Ascending aorta (tissue), 2 donors: ENCODE measurements around the gene INTS2. TPM values are rescaled to one million over a fixed set of nuclear protein-coding genes. Genes with fewer than 3 reads are reported as not detected.

Source experiments
- DNase-seq, 2 donors: peaks; one replicate each; pipeline ENCODE4 v3.0.0-alpha.2; 2019; ENCODE audit warnings: low spot score in 2 of 2
- H3K27ac ChIP-seq, 2 donors: fragments of 200-600 bp; sonication (generic); one replicate each; pipeline ENCODE4 v1.5.1; 2016 to 2017; ENCODE audit warnings: mild to moderate bottlenecking in 1 of 2
- H3K27me3 ChIP-seq: fragments of 200-600 bp; sonication (generic); one replicate; pipeline ENCODE4 v1.5.1; 2017
- H3K36me3 ChIP-seq, 2 donors: fragments of 200-600 bp; sonication (generic); one replicate each; pipeline ENCODE4 v1.5.1; 2016
- H3K4me1 ChIP-seq, 2 donors: fragments of 200-600 bp; sonication (generic); one replicate each; pipeline ENCODE4 v1.5.1; 2016 to 2017; ENCODE audit warnings: mild to moderate bottlenecking in 1 of 2
- H3K4me3 ChIP-seq, 2 donors: fragments of 200-600 bp; sonication (generic); one replicate each; pipeline ENCODE4 v1.5.1; 2016 to 2017; ENCODE audit warnings: mild to moderate bottlenecking in 1 of 2
- H3K9me3 ChIP-seq, 2 donors: fragments of 200-600 bp; sonication (generic); one replicate each; pipeline ENCODE4 v1.5.1; 2016
- intact Hi-C: fragments of 100-400 bp; cut with DNase I; formaldehyde crosslinking; loops from one replicate; pipeline ENCODE4 v1.15.1; 2023
- total RNA-seq: library from RNA; depleted of rRNA; stranded (reverse); fragments of >200 nt; gene quantifications from one replicate; pipeline ENCODE4 v1.1.0, GENCODE V29; 2016
- TF ChIP-seq, protein P1 (sequence below), 3 experiments: fragments of 200-600 bp in 2 of 3; fragments of 450-650 bp in 1 of 3; sonication (generic) in 2 of 3; IDR thresholded peaks; one replicate each; pipeline ENCODE4 v1.5.1; 2016 to 2019; ENCODE audit warnings: antibody characterized with exemption in 3 of 3, mild to moderate bottlenecking in 1 of 3, moderate library complexity in 1 of 3

INTS2 gene, protein sequence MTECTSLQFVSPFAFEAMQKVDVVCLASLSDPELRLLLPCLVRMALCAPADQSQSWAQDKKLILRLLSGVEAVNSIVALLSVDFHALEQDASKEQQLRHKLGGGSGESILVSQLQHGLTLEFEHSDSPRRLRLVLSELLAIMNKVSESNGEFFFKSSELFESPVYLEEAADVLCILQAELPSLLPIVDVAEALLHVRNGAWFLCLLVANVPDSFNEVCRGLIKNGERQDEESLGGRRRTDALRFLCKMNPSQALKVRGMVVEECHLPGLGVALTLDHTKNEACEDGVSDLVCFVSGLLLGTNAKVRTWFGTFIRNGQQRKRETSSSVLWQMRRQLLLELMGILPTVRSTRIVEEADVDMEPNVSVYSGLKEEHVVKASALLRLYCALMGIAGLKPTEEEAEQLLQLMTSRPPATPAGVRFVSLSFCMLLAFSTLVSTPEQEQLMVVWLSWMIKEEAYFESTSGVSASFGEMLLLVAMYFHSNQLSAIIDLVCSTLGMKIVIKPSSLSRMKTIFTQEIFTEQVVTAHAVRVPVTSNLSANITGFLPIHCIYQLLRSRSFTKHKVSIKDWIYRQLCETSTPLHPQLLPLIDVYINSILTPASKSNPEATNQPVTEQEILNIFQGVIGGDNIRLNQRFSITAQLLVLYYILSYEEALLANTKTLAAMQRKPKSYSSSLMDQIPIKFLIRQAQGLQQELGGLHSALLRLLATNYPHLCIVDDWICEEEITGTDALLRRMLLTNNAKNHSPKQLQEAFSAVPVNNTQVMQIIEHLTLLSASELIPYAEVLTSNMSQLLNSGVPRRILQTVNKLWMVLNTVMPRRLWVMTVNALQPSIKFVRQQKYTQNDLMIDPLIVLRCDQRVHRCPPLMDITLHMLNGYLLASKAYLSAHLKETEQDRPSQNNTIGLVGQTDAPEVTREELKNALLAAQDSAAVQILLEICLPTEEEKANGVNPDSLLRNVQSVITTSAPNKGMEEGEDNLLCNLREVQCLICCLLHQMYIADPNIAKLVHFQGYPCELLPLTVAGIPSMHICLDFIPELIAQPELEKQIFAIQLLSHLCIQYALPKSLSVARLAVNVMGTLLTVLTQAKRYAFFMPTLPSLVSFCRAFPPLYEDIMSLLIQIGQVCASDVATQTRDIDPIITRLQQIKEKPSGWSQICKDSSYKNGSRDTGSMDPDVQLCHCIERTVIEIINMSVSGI
- 2.2 TPM for total RNA-seq

DNA sequence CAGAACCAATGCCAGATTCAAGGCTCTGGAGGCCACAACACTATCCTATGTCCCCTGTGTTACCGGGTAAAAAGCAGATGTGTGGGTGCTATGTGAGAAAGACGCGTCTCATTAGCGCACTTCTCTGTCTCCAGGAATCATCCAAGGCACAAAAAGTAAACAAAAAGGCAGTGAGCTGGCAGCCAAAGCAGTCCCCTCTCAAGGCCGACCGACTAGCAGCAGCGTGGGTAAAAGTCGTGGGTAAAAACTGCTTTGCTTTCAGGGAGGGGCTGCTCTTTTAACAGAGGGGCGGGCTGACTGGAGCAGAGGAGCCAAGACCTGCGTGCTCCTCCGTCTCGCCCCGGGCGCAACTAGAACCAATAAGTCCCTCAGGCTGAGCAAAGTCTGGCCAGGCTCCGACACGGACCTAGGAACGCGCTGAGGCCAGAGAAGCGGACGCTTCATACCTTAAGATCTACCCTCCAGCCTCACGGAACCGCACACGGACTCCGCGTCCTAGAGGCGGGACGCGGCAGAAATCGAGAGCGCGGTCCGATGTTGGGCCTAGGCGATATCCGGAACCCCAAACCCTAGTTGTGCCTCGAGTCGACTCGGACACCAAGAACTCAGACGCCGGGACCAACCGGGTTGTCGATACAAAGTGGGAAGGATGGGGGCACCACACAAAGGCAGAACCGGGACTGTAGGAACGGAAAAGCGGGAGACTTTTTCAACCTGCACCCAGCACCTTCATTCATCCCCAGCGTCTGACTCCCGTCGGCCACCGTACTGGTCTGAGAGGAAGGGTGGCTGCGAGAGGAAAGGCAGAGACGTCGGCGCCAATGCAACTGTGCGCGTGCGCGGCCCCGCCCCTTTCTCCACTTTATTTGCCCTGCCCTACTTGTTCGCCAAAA lies at the start of gene INTS2:
Gene INTS2 (minus strand): TSS at position 775 of the 893 bp plus-strand sequence. CDS start 1,338 bp downstream, outside the sequence.
- H3K9me3 ChIP-seq: no peaks in the 10 kb centered on the region
- H3K4me3 ChIP-seq: peak within 1 kb of the TSS; percentile 80 to 85
- intact Hi-C loops: loop anchor here (1.0 to 5.0 kb wide), 3 partner anchors 64 to 525 kb away; partner anchors contain the start of gene BRIP1
- TF ChIP-seq, protein P1, sequence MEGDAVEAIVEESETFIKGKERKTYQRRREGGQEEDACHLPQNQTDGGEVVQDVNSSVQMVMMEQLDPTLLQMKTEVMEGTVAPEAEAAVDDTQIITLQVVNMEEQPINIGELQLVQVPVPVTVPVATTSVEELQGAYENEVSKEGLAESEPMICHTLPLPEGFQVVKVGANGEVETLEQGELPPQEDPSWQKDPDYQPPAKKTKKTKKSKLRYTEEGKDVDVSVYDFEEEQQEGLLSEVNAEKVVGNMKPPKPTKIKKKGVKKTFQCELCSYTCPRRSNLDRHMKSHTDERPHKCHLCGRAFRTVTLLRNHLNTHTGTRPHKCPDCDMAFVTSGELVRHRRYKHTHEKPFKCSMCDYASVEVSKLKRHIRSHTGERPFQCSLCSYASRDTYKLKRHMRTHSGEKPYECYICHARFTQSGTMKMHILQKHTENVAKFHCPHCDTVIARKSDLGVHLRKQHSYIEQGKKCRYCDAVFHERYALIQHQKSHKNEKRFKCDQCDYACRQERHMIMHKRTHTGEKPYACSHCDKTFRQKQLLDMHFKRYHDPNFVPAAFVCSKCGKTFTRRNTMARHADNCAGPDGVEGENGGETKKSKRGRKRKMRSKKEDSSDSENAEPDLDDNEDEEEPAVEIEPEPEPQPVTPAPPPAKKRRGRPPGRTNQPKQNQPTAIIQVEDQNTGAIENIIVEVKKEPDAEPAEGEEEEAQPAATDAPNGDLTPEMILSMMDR (IDR thresholded peaks at IDR 0.05): no peak
- peak within 1 kb of the TSS; percentile 90 to 93 for H3K27ac ChIP-seq
- peaks cover 0 to 9% of the 10 kb centered on the region in 2 donors for H3K4me1 ChIP-seq
- DNase-seq: peak; percentile 82 to 98
- H3K36me3 ChIP-seq: peaks cover 0 to 9% of the 10 kb centered on the region in 2 donors
- H3K27me3 ChIP-seq: no peaks in the 10 kb centered on the region

DNA sequence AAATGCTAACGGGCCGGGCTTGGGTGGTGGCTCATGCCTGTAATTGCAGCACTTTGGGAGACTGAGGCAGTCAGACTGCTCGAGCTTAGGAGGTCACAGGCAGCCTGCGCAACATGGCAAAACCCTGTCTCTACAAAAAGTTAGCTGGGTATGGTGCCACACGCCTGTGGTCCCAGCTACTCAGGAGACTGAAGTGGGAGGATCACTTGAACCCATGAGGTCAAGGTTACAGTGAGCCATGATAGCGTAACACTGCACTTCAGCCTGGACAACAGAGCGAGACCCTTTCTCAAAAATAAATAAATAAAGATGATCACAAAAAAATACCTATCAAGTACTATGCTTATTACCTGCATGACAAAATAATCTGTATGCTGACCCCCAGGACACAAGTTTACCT lies 46.3 kb upstream of the INTS2 start:
- peaks cover 21 to 33% of the 10 kb centered on the region in 2 donors for H3K36me3 ChIP-seq
- TF ChIP-seq, protein P1 (IDR thresholded peaks at IDR 0.05): no peak
- H3K4me3 ChIP-seq: no peak overlapping the region
- intact Hi-C loops: no loop called here
- no peak overlapping the region for H3K27ac ChIP-seq
- H3K27me3 ChIP-seq: no peaks in the 10 kb centered on the region
- H3K9me3 ChIP-seq: no peaks in the 10 kb centered on the region
- no peak for DNase-seq
- no peaks in the 10 kb centered on the region for H3K4me1 ChIP-seq

DNA sequence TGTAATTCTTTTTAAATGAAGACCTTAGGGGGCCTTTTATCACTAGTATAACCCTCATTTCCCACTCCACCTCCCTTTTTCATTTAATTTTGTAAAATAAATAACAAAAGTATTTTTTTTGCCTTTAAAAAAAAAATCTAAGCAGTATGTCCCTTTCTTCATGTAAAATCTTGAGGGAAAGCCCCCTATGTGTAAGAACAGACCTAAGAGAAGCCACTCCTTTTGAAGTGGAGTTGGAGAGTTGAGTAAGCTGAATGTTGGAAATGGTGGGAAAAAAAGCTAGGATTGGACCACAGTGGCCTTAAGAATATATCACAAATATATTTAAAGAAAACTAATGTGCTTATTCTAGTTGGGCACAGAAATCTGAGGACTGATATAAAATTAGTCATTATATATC lies 44.5 kb upstream of the INTS2 start:
- Histone ChIP-seq H3K27me3 (no peaks in the 10 kb centered on the region), H3K4me3 (no peak overlapping the region), H3K27ac (no peak overlapping the region), H3K36me3 (peaks cover 36 to 49% of the 10 kb centered on the region in 2 donors), H3K9me3 (no peaks in the 10 kb centered on the region), H3K4me1 (no peaks in the 10 kb centered on the region)
- no peak for DNase-seq
- intact Hi-C loops: no loop called here
- TF ChIP-seq, protein P1 (IDR thresholded peaks at IDR 0.05): no peak

DNA sequence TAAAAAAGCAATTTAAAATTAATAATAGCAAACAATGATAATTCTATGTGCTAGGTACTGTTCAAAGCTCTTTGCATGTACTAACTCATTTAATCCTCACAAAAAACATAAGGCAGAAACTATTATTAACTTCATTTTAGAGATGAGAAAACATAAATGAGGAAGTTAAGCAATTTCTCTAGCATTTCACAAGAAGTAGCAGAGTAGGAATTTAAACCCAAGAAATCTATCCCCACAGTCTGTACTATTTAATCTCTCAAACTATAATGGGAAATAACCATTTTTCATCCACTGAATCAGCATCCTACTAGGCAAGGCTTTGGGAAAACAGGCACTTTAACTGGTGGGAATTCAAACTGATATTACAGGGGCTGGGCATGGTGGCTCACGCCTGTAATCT lies 42.2 kb upstream of the INTS2 start:
- no peak overlapping the region for H3K4me3 ChIP-seq
- H3K36me3 ChIP-seq: peaks cover 49 to 61% of the 10 kb centered on the region in 2 donors
- intact Hi-C loops: no loop called here
- no peak overlapping the region for H3K27ac ChIP-seq
- no peaks in the 10 kb centered on the region for H3K4me1 ChIP-seq
- no peak for DNase-seq
- TF ChIP-seq, protein P1 (IDR thresholded peaks at IDR 0.05): no peak
- H3K9me3 ChIP-seq: no peaks in the 10 kb centered on the region
- H3K27me3 ChIP-seq: no peaks in the 10 kb centered on the region
